Daoy (cell line): ENCODE data around the gene COL6A6. TPM values are rescaled to one million over a fixed set of nuclear protein-coding genes. Genes with fewer than 3 reads are reported as not detected.
A peak's percentile ranks its signal among the peaks of the same experiment; 100 is the strongest.

Source experiments
- DNase-seq: peaks from one replicate; pipeline ENCODE4 v3.0.0-alpha.2; 2015; ENCODE audit warnings: low read depth
- total RNA-seq: library from RNA; depleted of rRNA; stranded (reverse); fragments of >200 nt; shearing (Covaris generic); gene quantifications from 2 replicates; pipeline ENCODE4 v1.2.3, GENCODE V29; 2014; rRNA removed

COL6A6 gene, protein sequence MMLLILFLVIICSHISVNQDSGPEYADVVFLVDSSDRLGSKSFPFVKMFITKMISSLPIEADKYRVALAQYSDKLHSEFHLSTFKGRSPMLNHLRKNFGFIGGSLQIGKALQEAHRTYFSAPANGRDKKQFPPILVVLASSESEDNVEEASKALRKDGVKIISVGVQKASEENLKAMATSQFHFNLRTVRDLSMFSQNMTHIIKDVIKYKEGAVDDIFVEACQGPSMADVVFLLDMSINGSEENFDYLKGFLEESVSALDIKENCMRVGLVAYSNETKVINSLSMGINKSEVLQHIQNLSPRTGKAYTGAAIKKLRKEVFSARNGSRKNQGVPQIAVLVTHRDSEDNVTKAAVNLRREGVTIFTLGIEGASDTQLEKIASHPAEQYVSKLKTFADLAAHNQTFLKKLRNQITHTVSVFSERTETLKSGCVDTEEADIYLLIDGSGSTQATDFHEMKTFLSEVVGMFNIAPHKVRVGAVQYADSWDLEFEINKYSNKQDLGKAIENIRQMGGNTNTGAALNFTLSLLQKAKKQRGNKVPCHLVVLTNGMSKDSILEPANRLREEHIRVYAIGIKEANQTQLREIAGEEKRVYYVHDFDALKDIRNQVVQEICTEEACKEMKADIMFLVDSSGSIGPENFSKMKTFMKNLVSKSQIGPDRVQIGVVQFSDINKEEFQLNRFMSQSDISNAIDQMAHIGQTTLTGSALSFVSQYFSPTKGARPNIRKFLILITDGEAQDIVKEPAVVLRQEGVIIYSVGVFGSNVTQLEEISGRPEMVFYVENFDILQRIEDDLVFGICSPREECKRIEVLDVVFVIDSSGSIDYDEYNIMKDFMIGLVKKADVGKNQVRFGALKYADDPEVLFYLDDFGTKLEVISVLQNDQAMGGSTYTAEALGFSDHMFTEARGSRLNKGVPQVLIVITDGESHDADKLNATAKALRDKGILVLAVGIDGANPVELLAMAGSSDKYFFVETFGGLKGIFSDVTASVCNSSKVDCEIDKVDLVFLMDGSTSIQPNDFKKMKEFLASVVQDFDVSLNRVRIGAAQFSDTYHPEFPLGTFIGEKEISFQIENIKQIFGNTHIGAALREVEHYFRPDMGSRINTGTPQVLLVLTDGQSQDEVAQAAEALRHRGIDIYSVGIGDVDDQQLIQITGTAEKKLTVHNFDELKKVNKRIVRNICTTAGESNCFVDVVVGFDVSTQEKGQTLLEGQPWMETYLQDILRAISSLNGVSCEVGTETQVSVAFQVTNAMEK (N-terminal part only)
- 0.21 and 0.63 TPM in 2 replicates for total RNA-seq

DNA sequence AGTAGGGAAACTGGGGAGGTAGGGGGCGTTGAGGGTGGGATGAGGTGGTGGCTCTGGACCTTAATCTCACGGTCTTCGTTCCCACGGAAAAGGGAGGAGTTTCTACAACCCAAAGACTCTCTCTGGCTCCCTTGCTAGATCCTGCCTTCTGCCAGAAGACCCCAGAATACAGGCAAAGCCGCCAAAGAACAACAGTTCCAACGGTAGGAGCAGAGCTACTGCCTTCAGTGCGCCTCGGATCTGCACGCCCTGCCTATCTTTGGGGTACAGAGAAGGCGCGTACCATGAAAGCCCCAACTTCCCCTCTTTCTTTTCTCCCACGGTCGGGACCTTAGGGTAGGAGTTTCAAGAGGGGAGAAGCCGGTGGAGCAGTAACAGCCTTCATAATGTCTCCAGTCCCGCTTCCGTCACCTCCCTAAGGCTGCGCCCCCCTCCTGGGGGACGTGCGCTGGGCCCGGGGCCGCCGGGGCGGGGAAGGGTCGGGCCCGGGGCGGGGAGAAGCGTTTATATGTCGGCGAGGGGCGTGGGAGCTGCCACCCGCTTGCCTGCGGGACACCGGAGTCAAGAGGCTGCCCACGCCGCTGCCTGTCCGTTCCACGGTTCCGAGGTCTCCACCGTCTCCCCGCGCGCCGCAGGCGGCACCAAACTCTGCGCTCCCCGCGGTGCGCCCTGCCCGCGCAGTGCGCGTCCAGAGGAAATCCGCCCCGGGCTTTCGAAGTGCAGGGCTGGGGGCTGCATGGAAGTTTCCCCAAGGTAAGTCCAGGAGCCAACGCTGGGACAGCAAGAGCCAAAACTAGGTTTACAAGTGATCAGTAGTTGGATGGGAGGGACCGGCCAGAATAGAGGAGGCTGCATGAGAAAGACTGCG, at the start of gene COL6A6:
Gene COL6A6 (plus strand): TSS at position 533 of the 868 bp plus-strand sequence. CDS start 43,188 bp downstream, outside the sequence.
- no peak for DNase-seq

DNA sequence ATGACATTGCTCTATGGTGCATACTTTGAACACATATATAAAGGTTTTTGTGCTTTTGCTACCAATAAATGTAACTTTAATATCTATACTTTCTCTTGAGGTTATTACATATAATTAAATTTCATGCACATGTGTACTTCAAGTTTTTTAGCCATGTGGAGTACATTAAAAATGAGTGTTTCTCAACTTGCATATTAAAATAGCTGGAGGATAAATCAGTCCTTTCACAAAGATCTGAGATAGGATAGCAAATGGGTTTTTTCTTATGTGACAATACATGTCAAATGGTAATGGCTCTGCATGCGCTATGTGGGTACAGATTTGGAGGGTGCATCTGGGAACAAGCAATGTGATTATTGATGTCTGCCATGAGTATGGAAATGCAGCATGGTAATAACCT, 48.7 kb upstream of the COL6A6 start:
- no peak for DNase-seq

DNA sequence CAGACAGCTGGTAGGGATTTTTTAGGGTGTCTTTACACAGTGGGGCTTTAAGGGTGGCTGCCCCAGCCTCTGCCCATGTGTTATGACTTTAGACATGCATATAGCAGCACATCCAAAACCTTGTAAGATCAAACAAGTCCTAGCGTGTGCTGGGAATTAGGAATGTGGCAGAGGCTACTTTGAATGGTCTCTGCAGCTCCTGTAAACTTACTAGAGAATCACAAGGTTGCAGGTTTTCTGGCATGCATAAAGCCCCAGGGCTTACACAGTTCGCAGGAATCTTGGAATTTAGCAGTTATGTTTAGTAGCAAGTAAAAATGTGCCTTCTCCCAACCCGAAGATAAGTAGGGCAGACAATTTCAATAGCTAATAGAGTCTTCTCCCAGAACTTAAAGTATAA, 46.9 kb upstream of the COL6A6 start:
- DNase-seq = no peak

DNA sequence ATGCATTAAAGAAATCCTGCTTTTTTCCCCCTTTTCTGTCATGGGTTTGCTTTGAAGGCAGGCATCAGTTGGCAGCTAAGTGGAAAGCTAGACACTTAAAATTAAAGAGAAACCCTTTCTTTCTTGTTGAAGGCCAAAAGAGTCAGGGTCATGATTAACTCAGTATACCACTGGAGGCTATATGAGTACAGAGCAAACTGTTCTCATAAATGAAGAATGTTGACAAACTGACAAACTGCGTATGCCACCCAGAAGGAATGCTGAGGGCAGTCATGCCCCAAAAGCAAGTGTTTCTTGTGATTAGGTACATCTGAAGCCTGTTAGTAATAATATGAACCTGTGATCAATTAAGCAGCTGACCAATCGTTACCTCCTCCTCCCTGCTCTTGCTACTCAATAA, 43.6 kb upstream of the COL6A6 start:
- no peak for DNase-seq

DNA sequence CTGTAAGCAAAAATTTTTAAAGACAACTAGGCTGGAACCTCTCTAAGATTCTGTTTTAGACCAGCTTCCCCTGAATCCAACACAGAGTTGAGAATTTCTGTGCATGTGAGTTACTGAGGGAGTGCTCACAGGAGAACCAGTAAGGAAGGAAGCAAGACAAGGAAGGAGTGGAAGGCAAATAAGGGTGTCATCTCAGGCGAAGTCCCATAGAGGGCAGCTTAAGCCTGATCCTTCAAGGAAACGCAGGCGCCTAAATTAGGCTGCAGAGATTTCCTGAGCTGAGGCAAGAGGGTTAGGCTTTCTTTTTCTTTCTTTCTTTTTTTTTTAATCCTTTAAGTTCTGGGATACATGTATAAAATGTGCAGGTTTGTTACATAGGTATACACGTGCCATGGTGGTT, 36.2 kb upstream of the COL6A6 start:
- DNase-seq = peak; percentile 64

DNA sequence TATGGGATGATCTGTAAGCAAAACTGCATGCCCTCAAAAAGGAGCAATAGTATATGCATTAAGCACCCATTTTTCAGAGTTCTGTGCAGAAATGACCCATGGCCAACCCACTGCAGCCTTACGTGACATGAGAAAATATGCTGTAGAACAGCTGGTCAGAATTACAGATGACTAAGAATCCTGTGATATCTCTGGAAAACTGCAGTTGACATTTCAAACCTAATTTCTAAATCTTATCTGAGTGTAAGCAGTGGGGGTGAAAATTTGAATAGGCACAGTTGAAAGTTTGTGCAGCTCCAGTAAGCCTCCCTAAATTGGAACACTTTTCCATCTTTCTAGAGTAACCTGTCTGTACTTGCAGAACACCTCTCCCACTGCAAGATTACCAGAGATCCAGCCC, 28.7 kb upstream of the COL6A6 start:
- no peak for DNase-seq

DNA sequence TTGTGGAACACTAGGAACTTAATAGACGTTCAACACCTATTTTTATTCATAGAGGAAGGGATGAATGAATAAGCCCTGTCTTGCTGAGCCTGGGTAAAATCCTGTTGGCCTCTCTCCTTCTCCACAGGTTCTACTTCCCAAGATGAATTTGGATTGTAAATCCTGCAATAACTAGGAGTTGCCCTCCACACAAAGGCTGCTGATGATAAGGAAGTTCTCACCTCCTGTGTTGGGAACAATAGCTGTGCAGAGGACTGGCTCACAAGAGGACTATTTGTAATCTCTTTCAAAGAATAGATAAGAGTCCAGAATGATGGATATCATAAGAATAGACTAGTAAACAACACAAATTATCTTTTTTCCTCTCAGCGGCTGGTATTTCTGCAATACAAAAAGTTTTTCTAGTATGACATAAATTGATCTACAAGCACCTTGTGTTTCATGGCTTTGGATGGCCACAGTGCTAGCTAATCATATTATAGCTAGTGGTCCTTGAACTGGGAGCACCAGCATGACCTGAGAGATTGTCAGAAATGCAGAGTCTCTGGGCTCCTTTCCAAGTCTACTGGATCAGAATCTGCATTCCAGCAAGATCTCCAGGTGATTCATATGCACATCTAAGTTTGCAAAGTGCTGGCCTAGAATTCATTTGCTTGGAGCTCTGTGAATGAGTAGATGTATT, 28.1 kb upstream of the COL6A6 start:
- DNase-seq = no peak

DNA sequence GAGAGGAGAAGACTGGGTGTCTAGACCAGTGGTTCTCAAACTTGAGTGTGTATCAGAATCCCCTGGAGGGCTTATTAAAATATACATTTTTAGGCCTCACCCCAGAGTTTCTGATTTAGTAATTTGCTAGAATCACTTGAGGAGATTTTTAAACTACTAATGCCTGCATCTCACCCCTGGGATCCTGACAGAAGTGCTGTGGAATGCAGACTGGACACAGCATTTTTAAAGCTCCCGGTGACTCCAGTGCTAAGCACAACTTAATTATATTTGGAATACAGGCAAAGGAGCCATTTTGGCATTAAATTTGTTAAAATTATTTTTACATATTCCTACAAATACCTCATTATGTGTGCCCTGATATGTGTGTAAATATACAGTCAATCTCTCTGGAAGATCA, 26.7 kb upstream of the COL6A6 start:
- DNase-seq = no peak

DNA sequence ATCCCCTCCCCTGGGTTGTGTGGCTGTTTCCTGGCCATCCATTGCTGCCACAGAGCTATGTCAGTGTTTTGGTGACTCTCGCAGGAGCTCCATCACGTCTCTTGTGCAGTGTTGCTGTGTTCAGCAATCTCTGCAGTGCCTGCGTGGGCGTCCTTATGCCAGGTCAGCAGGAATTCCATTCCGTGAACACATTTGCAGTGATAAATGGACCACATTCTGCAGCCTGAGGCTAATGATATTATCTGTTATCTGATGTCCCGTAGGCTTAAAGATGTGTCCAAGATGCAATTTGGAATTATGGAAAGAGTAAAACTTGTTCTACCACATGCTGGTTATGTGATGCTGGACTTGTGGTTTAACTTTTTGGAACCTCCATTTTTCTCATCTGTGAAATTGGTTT, 25.5 kb upstream of the COL6A6 start:
- no peak for DNase-seq

DNA sequence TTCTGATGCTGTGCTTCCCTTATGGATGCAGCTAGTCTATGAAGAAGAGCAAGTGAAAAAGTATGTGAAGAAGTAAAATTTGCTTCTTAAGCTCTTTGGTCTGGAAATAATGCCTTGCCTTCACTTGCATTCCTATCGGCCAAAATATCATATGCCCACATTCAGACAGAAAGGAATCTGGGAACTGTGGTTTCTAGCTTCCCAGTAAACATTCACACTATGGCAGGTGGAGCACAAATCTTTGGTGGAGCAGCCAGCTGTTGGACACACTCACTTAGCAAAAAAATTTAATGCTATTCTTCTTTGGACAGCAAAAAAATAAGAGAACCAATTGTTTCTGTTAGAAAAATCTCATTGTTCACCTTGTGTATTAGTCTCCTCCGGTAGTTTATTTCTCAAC, 12.3 kb upstream of the COL6A6 start:
- DNase-seq = no peak

DNA sequence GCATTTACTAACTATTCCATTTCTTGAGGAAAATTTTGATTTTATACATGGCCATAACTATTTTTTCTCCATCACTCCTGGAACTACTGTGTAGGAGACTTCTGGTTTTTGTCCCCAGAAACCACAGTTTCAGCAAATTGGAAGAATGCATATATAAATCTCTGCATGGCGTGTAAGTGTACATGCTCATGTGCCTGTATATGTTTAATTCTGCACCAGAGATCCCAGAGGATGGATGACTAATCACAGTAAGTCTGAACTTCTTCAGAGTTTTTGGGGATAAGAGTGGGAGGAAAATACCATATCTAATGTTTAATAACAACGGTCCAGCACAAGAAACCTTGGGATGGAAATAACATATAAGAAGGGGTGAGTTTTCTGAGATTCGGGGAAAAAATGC, 10.9 kb upstream of the COL6A6 start:
- no peak for DNase-seq

DNA sequence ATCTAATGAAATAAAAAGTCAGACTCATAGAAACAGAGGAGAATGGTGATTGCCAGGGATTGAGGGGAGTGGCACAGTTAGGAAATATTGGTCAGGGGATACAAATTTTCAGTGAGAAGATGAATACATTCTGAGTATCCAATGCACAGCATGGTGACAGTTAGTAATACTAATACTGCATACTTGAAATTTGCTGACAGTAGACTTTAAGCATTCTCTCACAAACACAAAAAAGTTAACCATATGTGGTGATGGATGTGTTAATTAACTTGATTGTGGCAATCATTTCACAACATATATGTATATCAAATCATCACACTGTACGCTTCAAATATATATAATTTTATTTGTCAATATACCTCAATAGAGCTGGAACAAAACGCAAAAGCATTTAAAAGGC, 9.2 kb upstream of the COL6A6 start:
- DNase-seq = no peak

DNA sequence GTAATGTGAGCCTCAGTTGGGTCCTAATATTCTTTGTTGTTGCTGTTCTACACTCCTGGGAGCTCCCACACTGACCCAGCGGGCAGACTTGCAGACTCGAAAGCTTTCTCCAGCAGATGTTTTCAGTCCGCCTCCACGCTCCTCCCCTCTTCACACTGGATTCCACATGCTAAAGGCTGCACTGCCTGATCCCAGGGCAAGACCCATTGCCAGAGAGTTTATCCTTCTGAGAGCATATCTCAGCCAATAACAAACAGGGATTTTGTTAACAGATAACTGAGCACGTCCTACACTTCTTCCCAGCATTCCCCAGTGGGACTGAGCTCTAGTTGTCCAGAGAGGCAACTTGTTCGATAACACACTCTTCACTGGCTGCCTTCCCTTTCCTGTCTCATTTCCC, 8.0 kb upstream of the COL6A6 start:
- DNase-seq = no peak

DNA sequence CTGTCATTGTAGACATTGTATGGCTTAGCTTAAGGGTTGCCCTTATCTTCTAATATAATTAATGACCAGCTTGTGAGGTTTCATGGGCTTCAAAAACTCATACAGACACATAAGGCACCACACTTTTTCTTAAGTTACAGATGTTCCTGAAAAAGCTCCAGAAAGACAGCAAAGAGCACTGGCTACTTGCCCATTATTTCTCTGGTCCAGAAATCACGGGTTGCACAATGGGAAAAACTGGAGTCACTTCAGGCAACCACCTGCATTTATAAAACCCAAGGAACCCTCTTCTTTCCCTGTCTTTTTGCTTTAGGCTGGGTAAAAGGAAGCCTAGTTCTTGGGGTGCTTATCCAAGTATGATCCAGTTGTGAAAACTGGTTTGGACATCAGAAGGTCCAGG, 2.3 kb upstream of the COL6A6 start:
- no peak for DNase-seq

DNA sequence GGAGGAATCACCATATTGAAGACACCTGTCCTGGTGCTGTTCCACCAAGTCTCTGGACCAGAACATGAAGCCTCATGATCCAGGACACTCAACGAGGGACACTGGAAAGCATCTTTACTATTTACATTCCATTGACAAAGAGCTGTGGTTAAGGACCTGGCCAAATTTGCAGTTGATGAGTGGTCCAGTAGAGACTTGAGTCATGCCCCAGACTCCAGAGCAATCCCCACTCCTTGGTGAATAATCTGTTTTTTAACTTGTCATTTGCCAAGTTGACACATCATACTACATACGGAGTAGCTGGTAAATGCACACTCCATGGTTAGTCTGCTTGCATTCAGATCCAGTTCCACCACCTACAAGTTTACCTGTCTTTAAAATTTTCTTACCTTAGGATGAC, 1.2 kb upstream of the COL6A6 start:
- peak; percentile 48 for DNase-seq

DNA sequence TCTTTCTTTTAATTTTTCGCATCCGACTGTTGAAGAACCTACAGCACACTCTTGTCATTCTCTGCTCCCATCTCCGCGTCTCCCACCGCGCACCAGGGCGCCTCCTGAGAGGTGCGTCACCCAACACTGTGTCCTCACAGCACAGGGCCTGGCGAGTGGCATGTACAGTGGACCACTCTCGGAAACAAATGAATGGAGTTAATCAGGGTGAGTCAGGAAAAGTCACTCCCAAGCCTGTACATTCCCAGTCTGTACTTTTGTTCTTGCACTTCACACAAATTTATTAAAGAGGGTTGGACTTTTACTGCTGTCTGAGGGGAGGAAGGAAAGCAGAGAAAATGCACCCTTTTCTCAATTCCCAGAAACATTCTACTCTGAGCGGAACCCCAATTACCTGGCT, 625 bp downstream of the COL6A6 start:
- DNase-seq = peak; percentile 76

DNA sequence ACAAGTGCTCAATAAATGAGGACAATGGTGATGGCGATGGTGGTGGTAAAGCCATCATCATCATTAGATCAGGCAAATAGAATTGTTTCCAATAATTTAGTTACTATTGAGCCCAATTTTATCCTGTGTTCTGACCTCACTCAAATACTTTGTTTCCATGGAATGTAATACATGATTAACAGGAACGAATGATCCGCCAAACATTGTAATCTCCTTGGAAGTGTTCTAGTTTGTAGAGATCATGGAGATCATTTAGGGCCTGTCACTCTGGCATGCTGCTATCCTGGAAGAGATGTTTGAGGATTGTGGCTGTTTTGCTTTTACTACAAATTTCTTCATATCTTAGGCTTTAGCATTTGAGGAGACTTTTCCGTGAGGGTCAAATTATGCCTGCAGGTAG, 2.8 kb downstream of the COL6A6 start:
- DNase-seq = no peak

DNA sequence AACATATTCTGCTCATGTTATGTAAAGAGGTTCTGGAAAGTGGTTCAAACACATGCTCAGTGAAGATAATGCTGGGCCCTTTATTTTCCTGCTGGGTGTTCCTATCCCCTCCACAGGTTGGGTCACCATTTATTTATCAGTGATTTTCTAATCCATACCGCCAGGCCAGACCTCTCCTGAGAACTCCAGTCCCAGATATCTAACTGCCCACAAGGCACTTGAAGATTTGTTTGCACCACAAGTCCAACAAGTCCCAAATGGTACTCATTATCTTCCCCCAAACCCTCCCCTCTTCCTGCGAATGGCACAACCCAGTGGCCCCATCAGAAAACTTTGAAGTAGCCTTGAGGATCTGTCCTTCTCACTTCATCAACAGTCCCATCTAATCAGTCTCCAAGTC, 5.4 kb downstream of the COL6A6 start:
- no peak for DNase-seq

DNA sequence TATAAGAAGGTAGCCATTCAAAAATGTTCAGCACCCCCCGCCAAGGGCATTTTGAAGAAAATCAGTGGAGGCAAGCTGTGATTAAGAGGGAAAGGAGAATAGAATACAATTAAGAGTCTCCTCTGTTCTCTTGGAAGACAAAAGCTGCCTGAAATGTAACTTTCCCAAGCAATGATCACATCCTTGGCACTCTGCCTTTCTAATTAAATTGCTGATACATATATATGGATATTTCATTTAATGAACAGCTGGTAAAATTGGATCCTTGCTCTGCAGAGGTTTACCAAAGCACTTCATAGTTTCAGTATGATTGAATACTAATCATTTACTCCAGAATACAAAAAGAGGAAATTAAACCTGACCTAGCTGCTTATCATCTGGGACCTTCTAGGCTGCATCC, 10.4 kb downstream of the COL6A6 start:
- no peak for DNase-seq

DNA sequence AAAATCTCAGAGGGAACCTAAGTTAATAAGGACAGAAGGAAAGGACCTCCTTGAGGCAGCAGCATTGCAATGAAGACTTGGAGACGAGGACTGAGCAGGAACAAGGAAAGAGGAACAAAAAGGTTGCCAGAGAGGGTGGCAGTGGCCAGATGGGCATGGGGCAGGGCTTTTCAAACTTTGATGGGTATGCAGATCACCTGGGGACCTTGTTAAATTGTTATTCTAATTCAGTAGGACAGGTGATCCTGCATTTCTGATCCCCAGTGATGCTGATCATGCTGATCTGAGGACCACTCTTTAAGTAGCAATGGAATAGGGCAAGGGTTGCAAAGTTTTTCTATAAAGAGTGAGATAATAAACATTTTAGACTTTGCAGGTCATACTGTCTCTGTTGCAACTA, 11.1 kb downstream of the COL6A6 start:
- DNase-seq = no peak
